ENCODE measurements around the gene VPS36.

DNA sequence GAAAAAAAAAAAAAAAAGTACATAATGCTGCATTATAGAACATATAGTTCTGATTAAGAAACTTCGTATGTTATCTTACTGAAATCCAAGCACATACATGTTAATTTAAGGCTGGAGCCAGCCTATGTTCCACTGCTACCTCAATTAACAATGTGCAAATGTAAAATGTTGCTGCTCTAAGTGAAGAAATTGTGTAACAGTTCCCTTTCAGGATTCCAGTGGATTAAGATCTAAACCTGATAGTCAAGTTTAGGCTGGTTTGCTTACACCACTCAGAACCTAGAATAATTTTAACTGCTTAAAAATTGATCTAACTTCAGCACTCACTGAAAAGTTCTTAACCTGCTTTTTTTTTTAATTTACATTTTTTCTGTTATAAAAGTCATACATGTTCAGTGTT, 4.2 kb downstream of the VPS36 start:
- TF ChIP-seq, protein P1, sequence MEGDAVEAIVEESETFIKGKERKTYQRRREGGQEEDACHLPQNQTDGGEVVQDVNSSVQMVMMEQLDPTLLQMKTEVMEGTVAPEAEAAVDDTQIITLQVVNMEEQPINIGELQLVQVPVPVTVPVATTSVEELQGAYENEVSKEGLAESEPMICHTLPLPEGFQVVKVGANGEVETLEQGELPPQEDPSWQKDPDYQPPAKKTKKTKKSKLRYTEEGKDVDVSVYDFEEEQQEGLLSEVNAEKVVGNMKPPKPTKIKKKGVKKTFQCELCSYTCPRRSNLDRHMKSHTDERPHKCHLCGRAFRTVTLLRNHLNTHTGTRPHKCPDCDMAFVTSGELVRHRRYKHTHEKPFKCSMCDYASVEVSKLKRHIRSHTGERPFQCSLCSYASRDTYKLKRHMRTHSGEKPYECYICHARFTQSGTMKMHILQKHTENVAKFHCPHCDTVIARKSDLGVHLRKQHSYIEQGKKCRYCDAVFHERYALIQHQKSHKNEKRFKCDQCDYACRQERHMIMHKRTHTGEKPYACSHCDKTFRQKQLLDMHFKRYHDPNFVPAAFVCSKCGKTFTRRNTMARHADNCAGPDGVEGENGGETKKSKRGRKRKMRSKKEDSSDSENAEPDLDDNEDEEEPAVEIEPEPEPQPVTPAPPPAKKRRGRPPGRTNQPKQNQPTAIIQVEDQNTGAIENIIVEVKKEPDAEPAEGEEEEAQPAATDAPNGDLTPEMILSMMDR (conservative IDR thresholded peaks at IDR 0.05; ENCODE audit: low read length), result no peak
- no peak for TF ChIP-seq EZH2phosphoT487 (IDR thresholded peaks at IDR 0.05; ENCODE audit: borderline replicate concordance, low read depth, low read length)

All from OCI-LY7 (cell line).